Central memory CD4-positive, alpha-beta T cell (primary cell): ENCODE results near the gene VPS37C.

Source experiments
- DNase-seq: peaks from one replicate; pipeline ENCODE4 v3.0.0; 2022

Gene VPS37C

DNA sequence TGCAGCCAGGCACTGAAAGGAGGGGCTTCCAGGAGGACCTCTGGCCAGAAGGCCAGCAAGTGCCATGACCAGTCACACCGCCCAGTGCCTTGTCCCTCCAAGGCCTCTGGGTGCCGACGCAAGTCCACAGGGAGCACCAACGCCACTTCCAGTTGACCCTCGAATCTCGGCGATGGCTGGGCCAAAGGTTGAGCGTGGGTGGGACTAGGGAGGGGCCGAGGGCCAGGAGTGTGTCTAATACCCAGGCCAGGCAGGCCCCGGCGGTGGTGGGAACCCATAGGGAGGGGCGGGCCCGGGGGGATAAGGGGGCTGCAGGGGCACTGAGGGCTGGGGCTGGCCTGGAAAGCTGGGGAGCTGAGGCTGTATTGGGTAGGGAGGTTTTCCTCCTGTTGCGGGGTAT, 29.6 kb downstream of the VPS37C start:
- no peak for DNase-seq

DNA sequence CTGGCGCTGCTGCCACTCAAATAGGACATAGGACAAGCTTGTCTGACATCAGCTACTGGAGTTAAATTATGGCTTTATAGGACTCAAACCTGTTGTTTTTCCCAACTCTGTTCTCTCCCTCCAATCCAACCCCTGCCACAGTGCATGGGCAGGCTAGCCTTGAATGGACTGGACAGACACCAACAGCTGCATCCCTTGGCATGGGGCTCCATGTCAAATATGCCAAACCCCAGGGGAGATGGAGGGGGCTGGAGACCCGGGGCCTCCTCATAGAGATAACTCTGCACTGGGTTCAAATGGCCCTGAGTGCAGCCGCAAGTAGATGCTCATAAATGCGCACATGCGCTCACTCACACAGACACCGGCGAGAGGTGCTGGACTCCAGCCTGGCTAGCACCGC, 30.0 kb downstream of the VPS37C start:
- DNase-seq = no peak

DNA sequence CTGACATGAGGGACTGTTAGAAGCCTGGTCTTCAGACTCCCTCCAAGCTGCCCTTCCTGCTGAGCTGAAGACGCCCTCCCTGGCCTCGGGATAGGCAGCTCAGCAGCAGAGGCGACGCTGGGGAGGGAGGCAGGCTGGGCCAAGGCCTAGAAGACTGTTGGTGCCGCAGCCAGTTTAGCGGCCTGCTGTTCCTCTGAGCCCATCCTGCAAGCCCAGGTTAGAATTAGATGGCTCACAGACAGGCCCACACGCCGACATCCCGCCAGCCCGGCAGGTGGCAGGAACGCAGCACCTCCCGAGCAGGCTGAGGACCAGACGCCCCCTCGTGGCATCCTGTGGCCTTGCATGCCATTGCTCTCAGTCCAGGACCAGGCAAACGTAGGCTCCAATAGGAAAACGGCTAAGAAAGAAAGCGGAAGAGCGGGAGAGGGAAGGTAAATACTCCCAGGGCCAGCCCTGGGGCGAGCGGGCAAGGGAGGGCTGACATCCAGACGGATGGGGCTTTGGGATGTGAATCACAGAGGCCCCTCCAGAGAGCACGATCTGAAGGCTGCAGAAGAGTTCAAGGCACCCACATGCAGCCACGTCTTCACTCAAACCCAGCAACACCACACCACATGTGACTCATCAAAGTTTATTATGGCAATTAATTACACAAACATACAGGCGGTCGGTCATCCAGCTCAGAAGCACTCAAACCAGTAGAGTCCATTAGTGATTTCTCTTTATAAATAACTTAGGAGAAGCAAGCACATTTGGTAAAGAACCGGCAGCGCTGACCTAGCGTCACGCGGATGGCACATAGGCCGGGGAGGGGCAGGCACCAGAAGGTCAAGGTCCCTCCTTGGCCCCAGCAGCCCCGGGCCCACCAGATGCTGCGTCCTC, 31.3 kb downstream of the VPS37C start:
- DNase-seq = peak; percentile 87

DNA sequence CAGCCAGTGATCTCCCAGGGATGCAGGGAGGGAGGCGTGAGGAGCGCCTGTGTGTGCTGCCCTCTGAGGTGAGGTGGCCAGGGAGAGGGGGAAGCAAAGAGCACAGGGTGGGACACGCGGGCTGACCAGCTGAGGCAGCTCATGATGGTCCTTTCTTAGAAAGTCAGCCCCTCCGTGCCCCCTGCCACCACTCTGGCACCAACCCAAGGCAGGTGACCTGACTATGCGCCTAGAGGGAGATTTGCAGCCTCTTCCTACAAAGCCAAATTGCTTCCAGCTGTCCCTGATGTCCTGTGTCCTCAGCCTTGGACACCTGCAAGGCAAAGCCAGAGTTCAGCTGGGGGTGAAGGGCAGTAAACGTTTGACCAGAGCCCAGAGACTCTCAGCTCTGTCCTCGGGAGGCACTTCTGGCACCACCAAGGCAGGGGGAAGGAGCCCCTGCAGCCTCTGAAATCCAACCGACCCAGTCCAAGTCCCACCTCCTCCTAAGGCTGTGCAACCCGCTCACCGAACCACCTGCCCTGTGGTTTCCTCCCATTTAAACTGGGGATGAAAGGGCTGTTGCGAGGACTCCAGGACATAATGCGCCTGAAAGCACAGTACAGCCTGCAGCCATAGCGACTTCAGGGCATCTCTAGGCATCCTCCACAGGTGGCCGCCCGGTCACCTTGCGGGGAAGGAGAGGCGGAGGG, 32.1 kb downstream of the VPS37C start:
- DNase-seq = no peak

DNA sequence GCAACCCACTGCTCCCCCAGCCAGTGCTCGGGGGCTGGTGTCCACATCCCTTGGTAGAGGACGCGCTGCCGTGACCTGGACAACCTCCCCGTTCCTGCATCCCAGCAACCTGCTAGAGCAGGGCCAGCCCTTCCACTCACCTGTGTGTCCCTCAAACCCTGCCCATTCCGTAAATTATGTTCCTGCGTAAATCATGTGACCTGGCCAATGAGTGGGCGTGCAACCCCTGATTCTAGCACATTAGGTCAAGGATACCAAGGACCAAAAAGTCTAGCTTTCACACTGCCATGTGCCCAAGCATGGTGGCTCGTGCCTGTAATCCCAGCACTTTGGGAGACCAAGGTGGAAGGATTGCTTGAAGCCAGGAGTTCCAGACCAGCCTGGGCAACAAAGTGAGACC, 33.2 kb downstream of the VPS37C start:
- no peak for DNase-seq

DNA sequence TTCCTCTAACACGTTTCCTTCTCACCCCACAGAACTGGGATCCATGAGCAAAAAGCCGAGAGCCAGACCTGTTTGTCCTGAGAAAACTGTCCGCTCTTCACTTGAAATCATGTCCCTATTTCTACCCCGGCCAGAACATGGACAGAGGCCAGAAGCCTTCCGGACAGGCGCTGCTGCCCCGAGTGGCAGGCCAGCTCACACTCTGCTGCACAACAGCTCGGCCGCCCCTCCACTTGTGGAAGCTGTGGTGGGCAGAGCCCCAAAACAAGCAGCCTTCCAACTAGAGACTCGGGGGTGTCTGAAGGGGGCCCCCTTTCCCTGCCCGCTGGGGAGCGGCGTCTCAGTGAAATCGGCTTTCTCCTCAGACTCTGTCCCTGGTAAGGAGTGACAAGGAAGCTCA, 35.0 kb downstream of the VPS37C start:
- no peak for DNase-seq

DNA sequence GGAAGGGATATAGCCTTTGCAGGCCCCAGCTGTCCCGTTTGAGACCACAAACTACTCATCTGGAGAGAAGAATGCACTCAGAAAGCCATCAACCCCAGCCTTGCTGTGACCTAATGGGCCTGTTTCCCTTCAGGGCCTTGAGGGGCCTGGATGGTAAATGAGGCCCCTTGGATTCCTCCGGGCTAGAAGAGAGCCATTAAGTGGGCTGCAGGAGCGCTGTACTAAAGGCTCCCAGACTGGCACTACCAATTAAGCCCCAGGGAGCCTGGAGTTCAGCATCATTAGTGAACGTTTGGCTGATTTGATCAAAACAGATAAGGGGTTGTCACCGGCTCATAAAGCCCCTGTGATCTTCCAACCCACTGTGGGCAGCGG, 35.9 kb downstream of the VPS37C start:
- no peak for DNase-seq

DNA sequence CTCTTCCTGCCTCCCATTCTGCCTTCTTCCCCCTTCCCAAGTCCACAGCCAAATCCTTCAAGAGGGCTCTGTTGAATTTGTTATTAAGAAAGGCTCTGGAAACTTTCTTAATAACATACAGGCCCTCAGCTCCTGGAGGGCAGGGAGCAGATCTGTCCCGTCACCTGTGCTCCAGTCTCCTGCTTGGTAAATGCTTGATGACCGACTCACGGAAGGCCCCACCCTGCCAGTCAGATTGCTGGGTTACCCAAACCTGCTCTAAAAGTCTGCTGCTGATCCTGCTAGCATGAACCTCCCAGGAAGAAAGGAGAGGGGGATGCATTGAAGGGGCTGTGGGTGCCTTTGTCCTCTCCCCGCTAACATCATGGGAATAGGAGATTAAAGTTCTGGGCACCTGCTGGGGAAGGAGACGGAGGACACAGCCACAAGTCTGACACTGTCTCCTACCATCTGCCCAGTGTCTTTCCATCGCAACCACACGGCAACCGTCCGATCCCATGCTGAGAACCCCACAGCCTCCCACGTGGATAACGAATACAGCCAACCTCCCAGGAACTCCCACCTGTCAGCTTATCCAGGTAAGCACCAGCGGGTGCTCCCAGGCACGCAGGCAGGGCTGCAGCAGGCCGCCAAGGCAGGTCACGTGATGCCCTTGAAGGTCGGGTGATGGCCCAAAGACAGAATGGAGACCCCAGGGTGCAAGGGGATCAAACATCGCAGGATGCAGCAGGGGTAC, 36.5 kb downstream of the VPS37C start:
- DNase-seq = no peak

DNA sequence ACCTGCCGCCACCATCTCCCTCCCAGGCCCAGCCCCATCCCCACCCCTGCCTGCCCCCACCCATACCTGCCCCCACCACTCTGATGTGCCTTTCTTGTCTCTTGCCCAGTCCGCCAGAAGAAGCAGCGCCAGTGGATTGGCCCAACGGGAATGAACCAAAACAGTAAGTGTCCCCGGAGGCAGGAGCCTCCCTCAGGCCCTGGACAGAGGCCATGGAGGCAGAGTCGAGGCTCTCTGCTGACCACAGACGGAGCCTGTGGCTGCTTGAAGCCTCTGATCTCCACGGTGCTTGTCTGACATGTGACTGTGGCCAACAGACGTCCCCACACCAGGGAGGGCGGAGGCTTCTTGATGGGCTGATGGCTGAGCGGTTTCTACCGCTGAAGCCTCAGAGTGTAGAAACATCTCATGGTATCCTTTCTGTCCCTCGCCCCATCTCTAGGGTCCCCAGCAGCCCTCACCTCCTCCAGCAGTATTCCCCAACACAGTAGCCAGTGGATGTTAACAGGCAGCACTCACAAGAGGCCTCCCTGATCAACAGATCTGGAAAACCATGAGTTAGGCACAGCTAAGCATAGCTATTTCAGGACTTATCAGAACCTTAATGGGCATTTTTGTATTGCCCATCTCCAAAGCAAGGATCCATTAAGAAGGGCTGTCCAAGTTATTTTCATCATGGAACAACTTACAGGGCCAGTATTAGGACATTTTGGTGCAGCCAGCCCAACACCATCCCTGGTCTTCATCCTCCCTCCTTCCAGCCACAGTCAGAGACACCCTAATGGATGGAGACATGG, 37.3 kb downstream of the VPS37C start:
- DNase-seq = no peak

DNA sequence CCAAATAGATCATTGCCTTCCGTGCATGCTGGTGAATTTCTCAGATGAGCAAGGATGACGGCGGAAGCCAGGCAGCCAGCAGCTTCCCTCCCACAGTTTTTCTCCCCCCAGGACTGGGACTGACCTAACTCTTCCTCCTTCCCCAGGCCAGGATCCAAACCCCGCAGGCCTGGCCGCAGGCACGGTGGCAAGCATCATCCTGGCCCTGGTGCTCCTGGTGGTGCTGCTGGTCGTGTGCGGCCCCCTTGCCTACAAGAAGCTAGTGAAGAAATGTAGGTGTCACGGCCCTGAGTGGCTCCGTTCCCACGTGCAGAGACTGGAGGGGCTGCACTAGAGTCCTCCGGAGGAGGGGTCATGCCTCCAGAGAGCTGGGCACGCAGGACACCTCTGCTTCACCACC, 38.5 kb downstream of the VPS37C start:
- DNase-seq = no peak

DNA sequence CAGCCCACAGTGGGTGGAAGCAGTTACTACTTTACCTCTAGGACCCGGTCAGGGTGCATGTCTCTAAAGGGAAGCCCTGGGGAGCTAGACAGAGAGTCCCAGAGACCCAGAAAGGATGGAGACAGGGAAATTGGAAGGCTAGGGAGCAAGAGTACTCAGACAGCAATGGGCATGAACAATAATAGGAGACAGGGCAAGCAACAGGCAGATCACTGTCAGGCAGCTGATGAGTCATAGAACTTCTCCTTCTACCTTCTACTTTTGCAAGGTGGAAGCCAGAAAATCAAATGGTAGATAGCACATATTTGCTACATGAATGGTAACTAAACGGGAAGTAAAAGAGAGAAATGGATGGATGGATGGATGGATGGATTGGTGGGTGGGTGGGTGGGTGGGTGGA, 39.3 kb downstream of the VPS37C start:
- no peak for DNase-seq

DNA sequence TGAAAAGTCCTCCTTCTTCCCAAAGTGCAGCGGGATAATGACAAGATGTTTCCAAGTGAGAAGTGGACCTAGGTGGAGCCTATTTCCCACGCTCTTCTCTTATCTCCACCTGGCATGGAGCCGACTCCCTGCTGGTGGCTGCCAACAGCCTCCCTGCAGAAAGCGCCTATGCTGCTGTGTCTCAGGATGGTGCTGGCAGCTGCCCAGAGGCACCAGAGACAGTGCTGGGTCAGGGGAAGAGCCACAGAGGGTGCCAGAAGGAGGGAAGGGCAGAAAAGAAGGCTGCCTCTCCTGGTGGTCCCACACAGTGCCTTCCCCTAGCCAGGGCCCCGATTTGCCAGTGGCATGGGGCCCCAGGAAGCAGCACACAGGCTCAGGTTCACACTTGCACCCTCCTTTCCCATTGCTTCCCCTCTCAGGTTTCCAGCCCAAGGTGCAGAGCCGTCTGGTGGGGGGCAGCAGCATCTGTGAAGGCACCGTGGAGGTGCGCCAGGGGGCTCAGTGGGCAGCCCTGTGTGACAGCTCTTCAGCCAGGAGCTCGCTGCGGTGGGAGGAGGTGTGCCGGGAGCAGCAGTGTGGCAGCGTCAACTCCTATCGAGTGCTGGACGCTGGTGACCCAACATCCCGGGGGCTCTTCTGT, 39.9 kb downstream of the VPS37C start:
- no peak for DNase-seq

DNA sequence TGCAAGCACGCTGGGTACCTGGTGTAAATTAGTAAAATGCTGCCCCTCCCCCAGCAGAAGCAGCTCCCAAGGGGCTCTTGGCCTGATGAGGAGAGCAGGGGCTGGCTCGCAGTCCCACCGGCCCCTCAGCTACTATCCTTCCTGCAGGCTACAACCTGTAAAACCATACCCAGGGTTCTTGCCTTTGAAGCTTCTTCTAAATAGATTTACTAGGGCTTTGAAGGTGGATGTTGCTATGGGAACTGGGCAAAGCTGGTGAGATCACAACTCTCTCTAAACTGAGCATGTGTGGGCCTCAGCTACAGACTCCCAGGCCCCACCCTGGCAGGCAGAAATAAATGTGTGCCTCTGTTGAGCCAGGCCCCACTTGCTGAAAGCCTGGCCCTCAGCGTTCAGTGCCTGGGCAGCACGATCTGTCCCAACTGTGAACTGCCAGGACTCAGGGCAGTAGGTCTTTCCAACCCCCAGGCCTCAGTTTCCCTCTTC, 40.5 kb downstream of the VPS37C start:
- peak; percentile 82 for DNase-seq

DNA sequence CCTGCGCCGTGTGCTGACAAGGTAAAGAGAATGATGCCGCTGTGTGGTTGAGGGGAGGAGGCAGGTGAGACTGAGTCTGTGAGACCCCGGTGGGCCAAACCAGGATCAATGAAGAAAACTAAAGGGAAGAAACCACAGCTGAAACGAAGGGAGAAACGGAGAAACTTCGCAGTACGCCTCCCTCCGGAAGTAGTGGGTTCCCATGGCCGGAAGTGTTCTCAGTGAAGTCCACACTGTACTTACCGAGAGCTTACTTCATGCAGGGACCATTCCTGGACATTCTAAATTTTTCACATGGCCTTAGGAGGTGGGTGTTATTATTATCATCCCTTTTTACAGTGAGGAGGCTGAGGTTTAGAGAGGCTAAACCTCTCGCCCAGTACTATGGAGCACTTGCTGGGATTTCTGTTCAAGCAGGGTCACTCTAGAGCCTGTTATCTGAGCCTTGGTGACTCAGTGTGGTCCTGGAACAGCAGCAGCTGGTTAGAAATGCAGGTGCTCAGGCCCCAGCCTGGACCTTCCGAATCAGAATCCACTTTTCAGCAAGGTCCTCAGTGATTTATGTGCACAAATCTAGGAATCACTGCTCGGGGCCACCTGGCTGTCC, 41.0 kb downstream of the VPS37C start:
- no peak for DNase-seq

DNA sequence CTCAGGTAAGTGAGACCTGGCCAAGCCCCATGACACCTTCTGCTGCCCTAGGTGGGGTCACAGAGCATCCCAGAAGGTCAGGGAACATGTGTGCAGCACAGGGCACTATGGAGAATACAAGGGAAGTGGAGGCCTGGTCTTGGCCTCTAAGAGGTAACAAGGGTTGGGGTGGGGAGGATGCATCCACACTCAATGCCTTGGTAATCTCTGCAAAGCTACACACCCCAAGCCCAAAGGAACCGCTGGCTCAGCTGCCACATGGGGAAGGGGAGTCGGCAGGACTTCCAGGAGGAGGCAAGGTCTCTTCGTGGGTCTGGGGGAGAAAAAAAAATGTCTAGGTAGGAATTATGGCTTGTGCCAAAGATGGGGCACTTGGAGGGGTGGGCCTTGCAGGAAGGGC, 41.7 kb downstream of the VPS37C start:
- no peak for DNase-seq

DNA sequence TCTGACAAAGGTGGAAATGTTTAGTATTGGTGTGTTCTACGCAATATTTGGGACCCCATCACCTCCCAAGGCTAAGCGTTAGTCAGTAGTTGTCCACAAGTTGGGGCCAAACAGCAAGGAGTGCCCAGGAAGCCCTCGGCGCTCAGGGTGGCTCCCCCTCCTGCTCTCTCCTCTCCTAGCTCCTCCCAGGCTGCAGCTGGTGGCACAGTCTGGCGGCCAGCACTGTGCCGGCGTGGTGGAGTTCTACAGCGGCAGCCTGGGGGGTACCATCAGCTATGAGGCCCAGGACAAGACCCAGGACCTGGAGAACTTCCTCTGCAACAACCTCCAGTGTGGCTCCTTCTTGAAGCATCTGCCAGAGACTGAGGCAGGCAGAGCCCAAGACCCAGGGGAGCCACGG, 42.2 kb downstream of the VPS37C start:
- DNase-seq = no peak

DNA sequence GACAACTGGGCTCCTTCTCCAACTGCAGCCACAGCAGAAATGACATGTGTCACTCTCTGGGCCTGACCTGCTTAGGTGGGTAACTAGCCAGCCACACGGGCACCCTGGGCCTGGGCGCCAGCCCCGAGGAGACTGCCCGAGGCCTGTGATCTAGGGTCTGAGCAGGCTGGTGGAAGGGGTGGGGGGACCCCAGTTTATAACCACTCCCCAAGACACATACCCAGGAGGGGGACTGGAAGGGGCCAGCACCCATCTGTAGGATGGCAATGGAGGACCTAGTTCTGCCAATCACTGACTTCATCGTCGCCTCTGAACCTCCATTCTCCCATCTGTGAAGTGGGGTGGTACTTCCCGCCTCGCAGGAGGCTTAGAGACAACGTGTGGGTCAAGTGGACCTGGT, 42.8 kb downstream of the VPS37C start:
- no peak for DNase-seq

DNA sequence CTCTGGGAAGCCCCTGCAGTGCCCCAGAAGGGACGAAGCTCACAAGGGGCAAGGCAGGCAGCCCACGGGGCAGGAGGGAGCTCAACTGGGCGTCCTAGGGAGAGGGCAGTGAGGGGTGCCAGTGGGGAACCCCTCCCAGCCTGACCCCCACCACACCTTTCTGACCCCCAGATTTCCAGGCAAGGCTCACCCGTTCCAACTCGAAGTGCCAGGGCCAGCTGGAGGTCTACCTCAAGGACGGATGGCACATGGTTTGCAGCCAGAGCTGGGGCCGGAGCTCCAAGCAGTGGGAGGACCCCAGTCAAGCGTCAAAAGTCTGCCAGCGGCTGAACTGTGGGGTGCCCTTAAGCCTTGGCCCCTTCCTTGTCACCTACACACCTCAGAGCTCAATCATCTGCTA, 43.2 kb downstream of the VPS37C start:
- no peak for DNase-seq

DNA sequence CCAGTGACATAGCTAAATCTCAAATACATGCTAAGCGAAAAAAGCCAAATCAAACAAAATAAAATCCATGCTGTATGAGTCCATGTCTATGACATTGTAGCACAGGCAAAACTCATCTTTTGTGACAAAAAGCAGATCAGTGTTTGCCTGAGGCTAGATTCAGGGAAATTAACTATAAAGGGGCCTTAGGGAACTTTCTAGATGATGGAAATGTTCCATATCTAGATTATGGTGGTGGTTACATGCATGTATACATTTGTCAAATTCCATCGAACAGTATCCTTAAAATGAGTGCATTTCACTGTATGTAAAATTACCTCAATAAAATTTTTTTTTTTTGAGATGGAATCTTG, 44.1 kb downstream of the VPS37C start:
- no peak for DNase-seq

DNA sequence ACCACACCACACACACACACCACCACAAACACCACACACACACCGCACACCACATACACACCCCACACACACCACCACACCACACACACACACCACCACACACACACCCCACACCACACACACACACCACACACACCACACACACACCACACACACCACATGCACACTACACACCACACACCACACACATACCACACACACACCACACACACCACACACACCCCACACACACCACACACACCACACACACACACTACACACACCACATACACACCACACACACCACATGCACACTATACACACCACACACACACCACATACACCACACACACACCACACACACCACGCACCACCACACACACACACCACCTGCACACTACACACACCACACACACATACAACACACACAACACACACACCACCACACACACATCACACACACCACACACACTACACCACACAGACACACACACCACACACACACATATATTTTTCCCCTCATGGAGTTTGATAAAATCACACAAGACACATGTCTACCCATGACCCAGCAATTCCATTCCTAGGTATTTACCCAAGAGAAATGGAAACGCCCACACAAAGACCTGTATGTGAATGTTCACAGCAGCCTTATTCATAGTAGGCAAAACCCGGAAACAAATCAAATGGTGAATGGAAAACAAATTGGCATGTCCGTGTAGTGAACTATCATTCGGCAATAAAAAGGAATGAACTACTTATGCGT, 44.6 kb downstream of the VPS37C start:
- DNase-seq = no peak
